ENCODE data around the gene FKBP6.
A peak's percentile ranks its signal among the peaks of the same experiment; 100 is the strongest.
"Not testable (repeated sequence)": the region's sequence is repeated elsewhere in the genome, so short reads cannot be mapped to it uniquely, and the experiment has no call there.

FKBP6 gene

GRCh38 chr7:73327922-73328321 is at the start of gene FKBP6, which contains the start of gene TRIM50:
FKBP6 (plus strand) TSS chr7:73328161; CDS start chr7:73328429, 268 bp downstream.
TRIM50 (minus strand) TSS chr7:73328082; CDS start chr7:73324787, 3,295 bp downstream.
- DNase-seq, result not testable (repeated sequence)

- DNase-seq, result not testable (repeated sequence)
Observed at GRCh38 chr7:73297235-73297634, 30.7 kb upstream of the FKBP6 start.

- not testable (repeated sequence) for DNase-seq
Observed at GRCh38 chr7:73297706-73298105, 30.3 kb upstream of the FKBP6 start.

- not testable (repeated sequence) for DNase-seq
Observed at GRCh38 chr7:73299812-73300211, 28.1 kb upstream of the FKBP6 start.

- not testable (repeated sequence) for DNase-seq
Observed at GRCh38 chr7:73301108-73301507, 26.9 kb upstream of the FKBP6 start.

GRCh38 chr7:73302846-73303245 is 25.1 kb upstream of the FKBP6 start:
- DNase-seq, result not testable (repeated sequence)

GRCh38 chr7:73303546-73303945 is 24.4 kb upstream of the FKBP6 start:
- DNase-seq, result no peak

GRCh38 chr7:73304071-73304470 is 23.9 kb upstream of the FKBP6 start:
- no peak for DNase-seq

GRCh38 chr7:73304612-73305387 is 23.2 kb upstream of the FKBP6 start:
- DNase-seq, result not testable (repeated sequence)

- no peak for DNase-seq
Observed at GRCh38 chr7:73307436-73307835, 20.5 kb upstream of the FKBP6 start.

- peak; percentile 9 to 24 for DNase-seq
Observed at GRCh38 chr7:73308074-73308664, 19.8 kb upstream of the FKBP6 start.

GRCh38 chr7:73308665-73309214 is 19.2 kb upstream of the FKBP6 start, which contains the start of gene NSUN5:
NSUN5 (minus strand) TSS chr7:73308826; CDS start chr7:73308790, 36 bp downstream.
- DNase-seq, result peak; percentile 92 to 93

GRCh38 chr7:73311421-73311820 is 16.5 kb upstream of the FKBP6 start:
- DNase-seq, result not testable (repeated sequence)

GRCh38 chr7:73312831-73313520 is 15.0 kb upstream of the FKBP6 start:
- no peak for DNase-seq

- DNase-seq, result no peak
Observed at GRCh38 chr7:73313521-73313906, 14.4 kb upstream of the FKBP6 start.

GRCh38 chr7:73314271-73314670 is 13.7 kb upstream of the FKBP6 start:
- DNase-seq, result no peak

- no peak for DNase-seq
Observed at GRCh38 chr7:73316521-73316920, 11.4 kb upstream of the FKBP6 start.

GRCh38 chr7:73318656-73319204 is 9.2 kb upstream of the FKBP6 start:
- not testable (repeated sequence) for DNase-seq

GRCh38 chr7:73319541-73319940 is 8.4 kb upstream of the FKBP6 start:
- not testable (repeated sequence) for DNase-seq

GRCh38 chr7:73320009-73320408 is 8.0 kb upstream of the FKBP6 start:
- not testable (repeated sequence) for DNase-seq

GRCh38 chr7:73323434-73324080 is 4.4 kb upstream of the FKBP6 start:
- not testable (repeated sequence) for DNase-seq

All from stimulated activated CD4-positive, alpha-beta T cell treated with anti-CD3 and anti-CD28 coated beads, Interleukin-2, amount 100 ng/mL, for 24 hours (primary cell).